ENCODE data around the gene MACROD1.

- TF ChIP-seq CTCF (IDR thresholded peaks at IDR 0.05) (no peak), POLR2AphosphoS5 (IDR thresholded peaks at IDR 0.05) (no peak)
These were observed 8.1 kb downstream of the MACROD1 start for GRCh38 chr11:64157631-64158394.

All from suprapubic skin (tissue), 3 donors.